Effector memory CD4-positive, alpha-beta T cell (primary cell): ENCODE data around the gene AOPEP.

Experiments
- DNase-seq, 3 donors: peaks; one replicate each; pipeline ENCODE4 v3.0.0-alpha.2; 2020
- H3K27ac ChIP-seq: 2 replicates; pipeline ENCODE4 v1.7.0; 2013; ENCODE audit warnings: mild to moderate bottlenecking, low read length, moderate library complexity; ENCODE audit not compliant: insufficient read depth, poor library complexity, severe bottlenecking
- H3K27me3 ChIP-seq: replicated peaks from 2 replicates; pipeline ENCODE4 v1.7.0; 2013; ENCODE audit warnings: mild to moderate bottlenecking, low read length; ENCODE audit not compliant: insufficient read depth, control insufficient read depth, poor library complexity, severe bottlenecking
- H3K36me3 ChIP-seq: 2 replicates; pipeline ENCODE4 v1.7.0; 2013; ENCODE audit warnings: mild to moderate bottlenecking, low read length, moderate library complexity; ENCODE audit not compliant: control insufficient read depth, insufficient read depth
- H3K4me1 ChIP-seq: 2 replicates; pipeline ENCODE4 v1.7.0; 2013; ENCODE audit warnings: low read length, mild to moderate bottlenecking; ENCODE audit not compliant: control insufficient read depth, insufficient read depth, poor library complexity, severe bottlenecking
- H3K4me3 ChIP-seq: 2 replicates; pipeline ENCODE4 v1.7.0; 2013; ENCODE audit warnings: low read length, low read depth, mild to moderate bottlenecking; ENCODE audit not compliant: insufficient read depth, poor library complexity, severe bottlenecking
- H3K9me3 ChIP-seq: 2 replicates; pipeline ENCODE4 v1.7.0; 2013; ENCODE audit warnings: mild to moderate bottlenecking, low read length, moderate library complexity; ENCODE audit not compliant: control insufficient read depth

Gene AOPEP

GRCh38 chr9:95102001-95102433 is 375.5 kb downstream of the AOPEP start:
- no peak for DNase-seq
- Histone ChIP-seq H3K9me3 (no peaks in the 10 kb centered on the region), H3K36me3 (no peaks in the 10 kb centered on the region), H3K27me3 (no peaks in the 10 kb centered on the region), H3K4me3 (no peak overlapping the region), H3K27ac (no peak overlapping the region), H3K4me1 (no peaks in the 10 kb centered on the region)

- Histone ChIP-seq H3K36me3 (no peaks in the 10 kb centered on the region), H3K4me1 (no peaks in the 10 kb centered on the region), H3K27ac (no peak overlapping the region), H3K4me3 (no peak overlapping the region), H3K9me3 (no peaks in the 10 kb centered on the region), H3K27me3 (no peaks in the 10 kb centered on the region)
- DNase-seq: no peak
These were observed 376.1 kb downstream of the AOPEP start for GRCh38 chr9:95102572-95102971.

DNA sequence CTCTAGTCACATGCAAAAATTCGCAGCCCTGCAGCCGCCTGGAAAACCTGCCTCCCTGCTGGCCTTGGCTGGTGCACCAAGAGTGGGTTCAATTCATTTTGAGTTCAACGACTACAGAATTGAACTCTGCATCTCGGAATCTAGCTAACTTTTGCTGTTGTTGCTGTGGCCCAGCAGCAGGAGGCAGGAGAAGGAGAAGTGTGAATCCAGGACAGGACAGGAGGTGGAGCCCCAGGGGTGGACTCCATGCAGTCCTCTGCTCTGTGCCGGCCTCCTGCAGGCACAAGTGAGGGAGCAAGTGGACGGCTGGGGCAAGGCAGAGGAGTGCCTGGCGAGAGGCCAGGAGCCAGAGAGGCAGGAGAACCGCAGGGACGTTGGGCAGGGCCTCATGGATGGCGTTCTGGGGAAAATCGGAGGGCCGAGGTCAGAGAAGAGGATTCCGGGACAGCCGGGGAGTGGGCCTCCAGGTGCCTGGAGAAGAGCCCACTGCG is 376.8 kb downstream of the AOPEP start:
- no peak overlapping the region for H3K27ac ChIP-seq

DNA sequence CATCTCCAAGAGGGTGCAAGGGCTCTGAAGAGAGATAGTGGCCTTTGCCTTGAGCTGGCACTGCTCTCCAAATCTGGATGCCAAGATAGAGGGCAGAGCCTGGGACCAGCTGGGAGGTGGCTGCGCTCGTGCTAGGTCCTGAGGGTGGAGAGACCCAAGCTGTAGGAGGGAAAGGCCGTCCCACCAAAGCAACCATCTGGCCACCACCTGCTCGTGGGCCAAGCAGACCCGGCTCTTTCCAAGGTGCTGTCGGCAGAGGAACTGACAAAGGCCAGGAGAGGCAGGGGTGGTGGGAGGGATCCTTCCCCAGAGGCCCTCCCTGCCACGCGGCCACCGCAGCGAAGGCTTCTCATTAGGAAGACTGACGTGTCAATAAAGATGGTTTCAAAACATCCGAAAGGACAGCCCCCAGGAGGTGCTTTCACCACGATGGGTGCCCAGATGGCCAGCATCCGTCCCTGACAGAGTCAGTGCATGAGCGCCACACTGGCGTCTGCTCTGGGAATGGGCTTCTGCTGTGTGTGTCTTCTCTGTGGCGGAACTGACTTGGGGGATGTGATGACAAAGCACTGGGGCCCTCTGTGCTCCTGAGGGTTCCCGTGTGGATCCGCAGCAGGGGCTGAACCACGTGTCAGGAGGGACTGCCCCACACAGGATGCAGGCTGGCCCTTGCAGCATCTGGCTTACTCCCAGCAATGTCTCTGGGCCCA is 377.5 kb downstream of the AOPEP start:
- Histone ChIP-seq H3K4me3 (no peak overlapping the region), H3K27me3 (no peaks in the 10 kb centered on the region), H3K4me1 (no peaks in the 10 kb centered on the region), H3K27ac (no peak overlapping the region), H3K9me3 (no peaks in the 10 kb centered on the region), H3K36me3 (no peaks in the 10 kb centered on the region)
- DNase-seq: no peak

More for the DNA sequence above, 376.8 kb downstream of the AOPEP start:
- Histone ChIP-seq H3K4me3 (no peak overlapping the region), H3K27me3 (no peaks in the 10 kb centered on the region), H3K9me3 (no peaks in the 10 kb centered on the region), H3K36me3 (no peaks in the 10 kb centered on the region), H3K4me1 (no peaks in the 10 kb centered on the region)
- DNase-seq: no peak

GRCh38 chr9:95104581-95104960 is 378.1 kb downstream of the AOPEP start:
- no peak for DNase-seq
- no peaks in the 10 kb centered on the region for H3K27me3 ChIP-seq
- no peaks in the 10 kb centered on the region for H3K36me3 ChIP-seq
- H3K4me3 ChIP-seq: no peak overlapping the region
- no peaks in the 10 kb centered on the region for H3K9me3 ChIP-seq
- H3K4me1 ChIP-seq: no peaks in the 10 kb centered on the region
- no peak overlapping the region for H3K27ac ChIP-seq

DNA sequence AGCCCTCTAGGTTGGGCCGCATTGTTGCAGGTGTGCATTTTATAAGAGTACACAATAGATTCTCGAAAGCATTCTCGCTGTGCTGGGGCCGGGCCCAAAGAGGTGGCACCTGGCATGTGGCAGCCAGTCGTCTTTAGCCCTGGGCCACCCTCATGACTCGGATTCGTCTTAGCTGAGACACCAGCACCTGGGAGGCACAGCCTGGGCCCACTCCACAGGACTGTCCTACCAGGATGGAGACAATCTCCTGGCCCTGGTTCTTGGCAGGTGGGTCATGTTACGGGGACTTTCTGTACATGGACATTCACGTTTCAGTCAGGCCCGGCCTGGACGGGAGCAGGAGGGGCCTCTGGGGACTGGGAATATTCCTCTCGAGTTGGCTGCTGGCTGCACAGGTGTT is 378.5 kb downstream of the AOPEP start:
- no peak for DNase-seq
- Histone ChIP-seq H3K4me3 (no peak overlapping the region), H3K36me3 (no peaks in the 10 kb centered on the region), H3K9me3 (no peaks in the 10 kb centered on the region), H3K4me1 (no peaks in the 10 kb centered on the region), H3K27ac (no peak overlapping the region), H3K27me3 (no peaks in the 10 kb centered on the region)

DNA sequence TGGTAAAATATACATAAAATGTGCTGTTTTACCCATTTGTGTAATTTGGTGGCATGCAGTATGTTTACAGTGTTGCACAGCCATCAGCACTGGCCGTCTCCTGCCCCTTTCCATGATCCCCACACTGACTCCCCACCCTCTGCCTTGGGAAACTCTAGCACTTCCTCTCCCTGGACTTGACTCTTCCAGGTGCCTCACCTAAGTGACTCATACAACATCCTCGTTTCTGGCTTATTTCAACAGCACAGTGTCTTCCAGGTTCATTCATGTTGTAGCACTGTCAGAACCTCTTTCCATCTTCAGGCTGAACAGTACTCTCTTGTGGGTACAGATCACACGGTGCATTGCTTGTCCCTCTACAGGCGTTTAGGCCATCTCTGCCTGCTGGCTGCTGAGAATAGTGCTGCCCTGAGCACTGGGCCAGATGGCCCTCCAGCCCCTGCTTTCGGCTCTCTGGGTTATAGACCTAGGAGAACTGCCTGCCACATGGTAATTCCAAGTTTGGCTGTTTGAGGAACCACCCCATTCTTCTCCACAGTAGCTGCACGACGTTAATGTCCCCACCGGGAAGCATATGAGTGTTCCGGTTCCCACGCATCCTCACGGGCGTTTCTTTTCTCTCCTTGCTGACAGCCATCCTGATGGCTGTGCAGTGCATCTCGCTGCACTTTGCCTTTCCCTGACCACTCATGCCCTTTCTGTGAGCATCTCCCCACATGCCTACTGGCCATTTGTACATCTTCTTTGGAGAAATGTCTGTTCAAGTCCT is 379.2 kb downstream of the AOPEP start:
- Histone ChIP-seq H3K36me3 (no peaks in the 10 kb centered on the region), H3K27ac (no peak overlapping the region), H3K4me3 (no peak overlapping the region), H3K27me3 (no peaks in the 10 kb centered on the region), H3K4me1 (no peaks in the 10 kb centered on the region), H3K9me3 (no peaks in the 10 kb centered on the region)
- no peak for DNase-seq

DNA sequence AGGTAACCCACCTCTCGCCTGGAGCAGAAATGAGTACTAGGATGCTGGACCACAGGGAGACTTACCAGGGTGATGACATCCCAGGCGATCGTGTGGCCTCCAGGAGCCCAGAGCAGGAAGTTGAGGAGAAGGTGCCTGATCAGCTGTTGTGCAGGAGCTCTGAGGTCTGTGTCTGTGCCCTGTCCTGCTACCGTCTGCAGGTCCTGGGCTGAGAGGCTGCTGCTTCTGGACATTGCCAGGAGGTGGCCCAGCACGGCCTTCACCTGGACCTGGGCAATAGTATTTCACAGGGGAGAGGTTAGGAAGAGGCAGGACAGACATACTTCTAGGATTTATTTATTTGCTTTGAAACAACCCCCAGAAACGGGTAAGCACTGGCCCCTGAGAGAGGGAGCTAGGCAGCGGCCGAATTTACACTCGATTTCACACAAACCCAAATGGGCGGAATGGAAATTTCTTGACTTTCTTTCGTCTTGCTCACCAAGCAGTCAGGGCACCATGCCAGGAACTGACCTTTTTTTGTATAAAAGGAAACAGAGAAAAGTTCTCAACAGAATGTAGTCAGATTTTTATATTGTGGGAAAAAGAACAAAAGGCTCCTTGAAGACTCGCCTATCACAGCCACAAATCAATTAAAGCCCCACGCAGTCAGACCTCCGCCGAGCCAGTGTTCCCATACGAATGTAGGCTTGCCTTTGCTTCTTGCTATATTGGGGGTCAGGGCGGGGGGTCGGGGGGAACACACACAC is 380.7 kb downstream of the AOPEP start:
- Histone ChIP-seq H3K27ac (no peak overlapping the region), H3K27me3 (no peaks in the 10 kb centered on the region), H3K4me1 (no peaks in the 10 kb centered on the region), H3K36me3 (no peaks in the 10 kb centered on the region), H3K4me3 (no peak overlapping the region), H3K9me3 (no peaks in the 10 kb centered on the region)
- no peak for DNase-seq

GRCh38 chr9:95107976-95108375 is 381.5 kb downstream of the AOPEP start:
- Histone ChIP-seq H3K27me3 (no peaks in the 10 kb centered on the region), H3K27ac (no peak overlapping the region), H3K36me3 (no peaks in the 10 kb centered on the region), H3K9me3 (no peaks in the 10 kb centered on the region), H3K4me3 (no peak overlapping the region), H3K4me1 (no peaks in the 10 kb centered on the region)
- no peak for DNase-seq

DNA sequence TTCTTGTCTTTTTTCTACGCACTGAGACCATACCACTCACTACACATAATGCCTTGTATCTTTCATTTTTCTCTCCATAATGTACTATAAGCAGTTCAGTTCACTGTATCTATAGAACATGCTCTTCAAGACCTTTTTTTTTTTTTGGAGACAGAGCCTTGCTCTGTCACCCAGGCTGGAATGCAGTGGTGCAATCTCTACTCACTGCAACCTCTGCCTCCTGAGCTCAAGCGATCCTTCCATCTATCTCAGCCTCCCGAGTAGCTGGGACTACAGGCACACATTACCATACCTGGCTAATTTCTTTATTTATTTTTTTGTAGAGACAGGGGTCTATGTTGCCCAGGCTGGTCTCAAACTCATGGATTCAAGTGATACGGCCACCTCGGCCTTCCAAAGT is 382.3 kb downstream of the AOPEP start:
- no peaks in the 10 kb centered on the region for H3K27me3 ChIP-seq
- no peaks in the 10 kb centered on the region for H3K36me3 ChIP-seq
- DNase-seq: no peak
- H3K27ac ChIP-seq: no peak overlapping the region
- no peak overlapping the region for H3K4me3 ChIP-seq
- no peaks in the 10 kb centered on the region for H3K9me3 ChIP-seq
- H3K4me1 ChIP-seq: no peaks in the 10 kb centered on the region
